ENCODE results near the gene KCNG3.

DNA sequence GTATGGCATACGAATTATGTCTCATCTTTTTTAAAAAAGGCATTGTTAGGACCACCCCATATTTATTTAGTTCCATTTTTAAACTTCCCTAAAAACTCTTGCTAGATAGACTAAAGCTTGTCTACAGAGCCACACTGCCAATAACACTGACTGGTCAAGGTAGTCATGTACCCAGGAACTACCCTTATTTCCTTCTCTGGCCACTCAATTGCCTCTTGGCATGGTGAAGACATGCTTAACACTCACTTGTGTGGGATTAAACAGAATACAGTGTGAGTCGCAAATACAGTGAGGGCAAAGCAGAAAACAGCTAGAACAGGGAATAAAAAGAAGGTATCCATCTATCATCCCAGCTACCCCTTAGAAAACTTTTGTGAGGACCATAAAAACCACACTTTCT is 57.4 kb downstream of the KCNG3 start:
- TF ChIP-seq, protein P1, sequence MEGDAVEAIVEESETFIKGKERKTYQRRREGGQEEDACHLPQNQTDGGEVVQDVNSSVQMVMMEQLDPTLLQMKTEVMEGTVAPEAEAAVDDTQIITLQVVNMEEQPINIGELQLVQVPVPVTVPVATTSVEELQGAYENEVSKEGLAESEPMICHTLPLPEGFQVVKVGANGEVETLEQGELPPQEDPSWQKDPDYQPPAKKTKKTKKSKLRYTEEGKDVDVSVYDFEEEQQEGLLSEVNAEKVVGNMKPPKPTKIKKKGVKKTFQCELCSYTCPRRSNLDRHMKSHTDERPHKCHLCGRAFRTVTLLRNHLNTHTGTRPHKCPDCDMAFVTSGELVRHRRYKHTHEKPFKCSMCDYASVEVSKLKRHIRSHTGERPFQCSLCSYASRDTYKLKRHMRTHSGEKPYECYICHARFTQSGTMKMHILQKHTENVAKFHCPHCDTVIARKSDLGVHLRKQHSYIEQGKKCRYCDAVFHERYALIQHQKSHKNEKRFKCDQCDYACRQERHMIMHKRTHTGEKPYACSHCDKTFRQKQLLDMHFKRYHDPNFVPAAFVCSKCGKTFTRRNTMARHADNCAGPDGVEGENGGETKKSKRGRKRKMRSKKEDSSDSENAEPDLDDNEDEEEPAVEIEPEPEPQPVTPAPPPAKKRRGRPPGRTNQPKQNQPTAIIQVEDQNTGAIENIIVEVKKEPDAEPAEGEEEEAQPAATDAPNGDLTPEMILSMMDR (conservative IDR thresholded peaks at IDR 0.05 in 1 of 2, IDR thresholded peaks at IDR 0.05 in 1 of 2; ENCODE audit: extremely low read depth in 1 of 2, insufficient read depth in 1 of 2, low read depth in 1 of 2, low read length in 2 of 2), result no peak
- no peak for TF ChIP-seq EZH2 (IDR thresholded peaks at IDR 0.05; ENCODE audit: borderline replicate concordance, low read length)

Measured in mammary epithelial cell (primary cell).